Skin of body (tissue), 2 donors: ENCODE measurements around the gene OR10A6. TPM values are rescaled to one million over a fixed set of nuclear protein-coding genes. Genes with fewer than 3 reads are reported as not detected.

ENCODE experiments used
- DNase-seq: peaks from one replicate; lab custom pipeline; 2025; lab: John Stamatoyannopoulos, UW
- total RNA-seq: library from RNA; depleted of rRNA; stranded (reverse); fragments of >200 nt; gene quantifications from one replicate; pipeline ENCODE4 v1.2.3, GENCODE V29; 2014

OR10A6 gene
- total RNA-seq, 1 donor from 2014 or later = not detected

DNA sequence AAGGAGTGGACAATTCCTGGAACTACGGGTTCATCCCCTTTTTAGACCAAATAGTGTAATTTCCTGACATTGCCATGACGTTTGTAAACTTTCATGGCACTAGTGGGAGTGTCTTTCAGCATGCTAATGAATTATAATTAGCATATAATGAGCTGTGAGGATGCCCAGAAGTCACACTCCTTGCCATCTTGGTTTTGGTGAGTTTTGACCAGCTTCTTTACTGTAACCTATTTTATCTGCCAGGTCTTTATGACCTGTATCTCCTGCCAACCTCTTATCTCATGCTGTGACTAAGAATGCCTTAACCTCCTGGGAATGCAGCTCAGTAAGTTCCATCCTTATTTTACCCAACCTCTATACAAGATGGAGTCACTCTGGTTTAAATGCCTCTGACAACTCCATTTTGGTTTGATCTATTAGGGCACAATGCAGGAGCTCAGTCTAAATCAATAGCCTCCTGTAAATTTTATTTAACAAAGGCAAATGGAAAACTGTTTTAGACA is 20.7 kb downstream of the OR10A6 start:
- DNase-seq = no peak

- no peak for DNase-seq
These were observed 21.3 kb downstream of the OR10A6 start for GRCh38 chr11:7909585-7910285.

DNA sequence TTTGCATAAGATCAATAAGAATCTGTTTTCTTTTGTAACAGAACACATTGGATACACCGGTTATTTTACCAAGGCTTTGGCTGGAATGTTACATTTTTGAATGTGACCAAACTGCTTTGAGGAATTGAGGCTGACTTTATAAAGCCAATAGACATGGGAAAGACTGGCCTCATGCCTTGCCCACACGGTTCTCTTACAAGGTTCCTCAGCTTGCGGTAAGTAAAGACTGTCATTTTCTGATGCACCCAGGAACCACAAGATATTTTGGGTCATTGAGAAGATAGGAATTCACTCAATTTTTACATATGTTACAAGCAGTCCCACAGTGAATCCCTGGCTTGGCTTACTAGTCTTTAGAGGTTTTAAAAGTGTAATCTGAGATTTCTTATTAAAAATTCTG is 23.9 kb downstream of the OR10A6 start:
- no peak for DNase-seq

- DNase-seq = no peak
These were observed 24.6 kb downstream of the OR10A6 start for GRCh38 chr11:7906481-7906880.

GRCh38 chr11:7905961-7906429 is 25.1 kb downstream of the OR10A6 start:
- DNase-seq = no peak

- no peak for DNase-seq
These were observed 25.5 kb downstream of the OR10A6 start for GRCh38 chr11:7905549-7905948.

GRCh38 chr11:7904917-7905316 is 26.2 kb downstream of the OR10A6 start:
- no peak for DNase-seq

DNA sequence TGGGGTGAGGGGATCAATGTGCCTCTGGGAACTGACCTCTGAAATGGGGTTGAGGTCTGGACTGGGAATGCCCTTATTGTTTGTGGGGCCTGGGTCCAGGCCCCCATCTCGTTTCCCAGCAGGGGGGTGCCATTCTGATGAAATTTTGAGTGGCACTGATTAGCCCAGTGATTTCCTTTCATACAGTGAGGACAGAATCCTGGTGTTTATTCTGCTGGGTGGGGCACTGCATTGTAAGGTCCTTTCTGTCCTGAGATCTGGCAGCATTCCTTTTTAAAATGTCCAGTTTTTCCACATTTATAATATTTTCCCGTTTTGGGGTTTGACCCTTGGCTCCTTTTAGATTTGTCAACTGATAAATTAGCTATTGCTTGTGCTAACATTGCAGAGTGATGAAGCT is 27.1 kb downstream of the OR10A6 start:
- no peak for DNase-seq

DNA sequence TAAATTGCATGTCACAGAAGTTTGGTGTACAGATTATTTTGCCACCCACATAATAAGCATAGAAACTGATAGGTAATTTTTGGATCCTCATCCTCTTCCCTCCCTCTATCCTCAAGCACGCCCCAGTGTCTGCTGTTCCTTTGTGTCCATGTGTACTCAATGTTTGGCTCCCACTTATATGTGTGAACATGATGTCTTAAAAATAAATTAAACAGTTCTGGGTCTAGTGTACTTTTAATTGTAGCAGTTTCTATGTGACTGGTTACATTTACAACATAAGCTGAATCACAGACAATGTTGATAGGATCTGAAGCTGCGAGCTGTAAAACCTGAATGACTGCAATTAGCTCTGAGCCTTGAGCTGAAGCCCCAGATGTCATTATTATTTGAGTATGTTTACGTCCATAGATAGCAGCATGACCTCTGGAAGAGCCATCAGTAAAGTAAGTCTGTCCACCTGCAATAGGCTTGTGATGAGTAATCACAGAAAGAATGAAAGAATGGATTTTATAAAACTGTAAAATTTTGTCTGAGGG is 29.7 kb downstream of the OR10A6 start:
- no peak for DNase-seq

DNA sequence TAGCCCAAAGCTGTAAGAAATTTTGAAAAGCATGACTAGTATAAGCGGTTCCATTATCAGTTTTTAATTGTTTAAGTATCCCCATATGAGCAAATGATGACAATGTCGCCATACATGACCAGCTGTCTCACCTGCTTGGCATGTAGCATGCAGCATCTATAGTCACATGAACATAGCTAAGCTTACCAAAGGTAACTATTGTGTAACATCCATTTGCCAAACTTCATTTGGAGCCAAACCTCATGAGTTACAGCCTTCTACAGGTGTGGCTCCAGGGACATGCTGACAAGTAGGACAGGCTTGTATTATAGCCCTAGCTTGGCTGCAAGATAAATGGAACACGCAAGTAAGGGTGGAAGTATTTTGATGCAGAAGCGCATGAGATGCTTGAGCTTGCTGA is 30.4 kb downstream of the OR10A6 start:
- DNase-seq = no peak

DNA sequence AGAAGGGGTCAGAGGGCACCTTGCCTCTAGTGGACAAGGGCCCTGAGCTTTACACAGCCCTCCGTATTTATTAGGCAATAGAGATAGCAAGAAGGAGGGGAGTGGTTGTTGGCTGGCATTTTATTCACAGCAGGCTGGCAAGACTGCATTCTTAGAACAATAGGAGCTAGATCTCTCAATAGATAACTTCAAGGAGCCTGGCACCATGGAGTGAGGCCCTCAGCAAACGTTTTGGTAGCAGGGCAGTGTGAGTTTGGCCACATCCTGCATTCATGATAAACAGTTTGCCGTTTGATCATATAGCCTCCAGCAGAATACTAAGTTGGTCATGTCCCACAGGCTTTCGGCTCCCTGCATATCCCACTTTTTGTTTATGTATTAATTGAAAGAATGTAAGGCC is 31.6 kb downstream of the OR10A6 start:
- no peak for DNase-seq

GRCh38 chr11:7898666-7899283 is 32.3 kb downstream of the OR10A6 start:
- no peak for DNase-seq

DNA sequence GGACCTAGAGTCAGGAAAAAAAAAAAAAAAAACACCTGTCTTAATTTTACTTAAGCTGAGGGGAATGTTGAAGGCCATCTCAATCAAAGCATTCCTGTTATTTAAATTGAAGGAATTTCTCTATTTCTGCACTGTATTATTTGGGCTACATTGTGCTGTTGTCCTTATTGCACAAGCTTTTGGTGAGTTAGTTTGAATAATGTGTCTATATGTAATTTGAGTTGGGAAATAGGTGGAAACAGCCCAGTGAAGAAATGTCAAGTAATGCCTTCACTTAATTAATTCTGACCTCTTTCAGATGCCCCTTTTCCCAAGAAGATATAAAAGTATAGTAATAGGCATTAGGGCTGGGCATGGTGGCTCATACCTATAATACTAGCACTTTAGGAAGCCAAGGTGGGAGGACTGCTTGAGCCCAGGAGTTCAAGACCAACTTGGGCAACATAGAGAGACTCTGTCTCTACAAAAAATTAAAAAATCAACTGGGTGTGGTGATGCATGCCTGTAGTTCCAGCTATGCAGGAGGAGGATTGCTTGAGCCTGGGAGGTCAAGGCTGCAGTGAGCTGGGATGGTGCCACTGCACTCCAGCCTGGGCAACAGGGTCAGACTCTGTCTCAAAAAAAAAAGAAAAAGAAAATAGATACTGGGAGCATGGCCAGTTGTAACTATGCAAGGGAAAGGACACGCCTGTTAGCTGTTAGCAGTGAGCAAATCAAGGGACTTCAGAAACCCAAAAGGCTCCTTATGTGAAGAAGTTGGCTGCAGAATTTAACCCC is 34.9 kb downstream of the OR10A6 start:
- DNase-seq = no peak

- DNase-seq = no peak
These were observed 36.8 kb downstream of the OR10A6 start for GRCh38 chr11:7894251-7894650.

DNA sequence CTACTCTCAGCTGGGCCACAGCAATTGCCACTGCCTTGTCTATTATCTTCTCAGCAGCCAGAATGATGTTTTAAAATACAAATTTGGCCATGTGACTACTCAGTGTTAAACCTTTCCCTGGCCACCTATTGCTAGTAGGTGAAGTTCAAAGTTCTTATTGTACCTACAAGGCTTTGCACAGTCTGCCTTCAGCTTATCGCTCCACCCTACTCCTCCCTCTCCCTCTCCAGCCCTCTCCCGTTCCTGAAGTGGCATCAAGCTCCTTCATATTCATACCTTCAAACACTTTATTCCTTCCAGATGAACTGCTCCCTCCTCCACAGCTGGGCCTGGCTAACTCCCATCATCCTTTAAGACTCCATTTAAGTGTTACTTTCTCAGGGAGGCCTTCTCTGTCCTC is 37.3 kb downstream of the OR10A6 start:
- DNase-seq = no peak

- peak; percentile 30 for DNase-seq
These were observed 38.2 kb downstream of the OR10A6 start for GRCh38 chr11:7892840-7893254.

GRCh38 chr11:7892059-7892699 is 38.9 kb downstream of the OR10A6 start:
- no peak for DNase-seq

- DNase-seq = peak; percentile 59
These were observed 40.5 kb downstream of the OR10A6 start for GRCh38 chr11:7890417-7891172.

- DNase-seq = no peak
These were observed 41.1 kb downstream of the OR10A6 start for GRCh38 chr11:7889985-7890384.

DNA sequence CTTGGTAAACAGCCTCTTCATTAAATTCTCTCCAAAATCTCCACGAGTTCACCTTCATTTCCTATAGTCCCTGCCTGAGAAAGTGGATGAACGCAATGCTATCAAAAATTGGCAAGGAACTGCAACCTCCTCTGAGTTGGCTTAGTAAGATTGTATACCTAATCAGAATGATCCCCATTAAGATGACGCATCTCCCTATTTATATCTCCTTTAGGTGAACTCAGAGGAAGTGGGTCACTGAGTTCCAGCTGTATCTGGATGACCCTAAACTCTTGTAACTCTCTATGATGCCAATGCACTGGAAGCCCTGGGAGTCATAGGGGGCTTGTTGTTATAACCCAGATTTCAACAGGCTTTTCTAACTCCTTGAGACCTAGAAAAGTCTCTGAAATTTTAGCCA is 48.2 kb downstream of the OR10A6 start:
- DNase-seq = no peak
